Liver (tissue), 3 donors: ENCODE data around the gene SLIT1.

ENCODE experiments used
- JUND ChIP-seq, 2 donors: IDR thresholded peaks; 2 replicates each; pipeline ENCODE4 v1.6.1; 2016; ENCODE audit warnings: antibody characterized with exemption in 2 of 2
- NR2F2 ChIP-seq: IDR thresholded peaks from 2 replicates; pipeline ENCODE4 v1.6.1; 2016; ENCODE audit warnings: antibody characterized with exemption
- TAF1 ChIP-seq: conservative IDR thresholded peaks from 2 replicates; pipeline ENCODE4 v1.6.1; 2016; ENCODE audit warnings: antibody characterized with exemption, mild to moderate bottlenecking
- TF ChIP-seq, protein P1 (sequence below): fragments of 150-350 bp; IDR thresholded peaks from 2 replicates; pipeline ENCODE4 v1.5.1; 2017; ENCODE audit warnings: improper control_type of control experiment, low read depth, low read length; ENCODE audit not compliant: missing input control
- TF ChIP-seq, protein P2 (sequence below): IDR thresholded peaks from 2 replicates; pipeline ENCODE4 v1.6.1; 2016; ENCODE audit warnings: antibody characterized with exemption
- donor health status: healthy.
- donor health status: healthy.

DNA sequence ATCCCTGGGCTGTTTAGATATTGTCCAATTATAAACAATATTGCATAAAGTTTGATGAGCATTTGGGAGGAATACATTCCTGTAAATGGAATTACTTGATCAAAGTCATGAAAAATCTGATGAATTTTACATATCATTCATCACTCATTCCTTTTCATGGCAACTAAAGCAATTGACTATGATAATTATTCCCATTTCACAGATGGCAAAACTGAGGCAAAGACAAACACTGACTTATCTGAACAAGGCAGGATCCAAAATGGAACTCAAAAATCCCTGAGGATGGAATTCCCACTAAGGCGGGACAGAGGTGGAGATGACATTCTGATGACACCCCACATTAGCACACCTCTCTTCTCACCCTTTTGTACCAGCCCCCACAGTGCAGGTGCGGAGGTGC is 17.1 kb downstream of the SLIT1 start:
- TF ChIP-seq, protein P1, sequence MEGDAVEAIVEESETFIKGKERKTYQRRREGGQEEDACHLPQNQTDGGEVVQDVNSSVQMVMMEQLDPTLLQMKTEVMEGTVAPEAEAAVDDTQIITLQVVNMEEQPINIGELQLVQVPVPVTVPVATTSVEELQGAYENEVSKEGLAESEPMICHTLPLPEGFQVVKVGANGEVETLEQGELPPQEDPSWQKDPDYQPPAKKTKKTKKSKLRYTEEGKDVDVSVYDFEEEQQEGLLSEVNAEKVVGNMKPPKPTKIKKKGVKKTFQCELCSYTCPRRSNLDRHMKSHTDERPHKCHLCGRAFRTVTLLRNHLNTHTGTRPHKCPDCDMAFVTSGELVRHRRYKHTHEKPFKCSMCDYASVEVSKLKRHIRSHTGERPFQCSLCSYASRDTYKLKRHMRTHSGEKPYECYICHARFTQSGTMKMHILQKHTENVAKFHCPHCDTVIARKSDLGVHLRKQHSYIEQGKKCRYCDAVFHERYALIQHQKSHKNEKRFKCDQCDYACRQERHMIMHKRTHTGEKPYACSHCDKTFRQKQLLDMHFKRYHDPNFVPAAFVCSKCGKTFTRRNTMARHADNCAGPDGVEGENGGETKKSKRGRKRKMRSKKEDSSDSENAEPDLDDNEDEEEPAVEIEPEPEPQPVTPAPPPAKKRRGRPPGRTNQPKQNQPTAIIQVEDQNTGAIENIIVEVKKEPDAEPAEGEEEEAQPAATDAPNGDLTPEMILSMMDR: no peak
- TF ChIP-seq, protein P2, sequence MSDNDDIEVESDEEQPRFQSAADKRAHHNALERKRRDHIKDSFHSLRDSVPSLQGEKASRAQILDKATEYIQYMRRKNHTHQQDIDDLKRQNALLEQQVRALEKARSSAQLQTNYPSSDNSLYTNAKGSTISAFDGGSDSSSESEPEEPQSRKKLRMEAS: no peak
- TF ChIP-seq NR2F2 (no peak), TAF1 (no peak), JUND (IDR thresholded peaks at IDR 0.05) (no peak)
